ENCODE results near the gene NEDD9. TPM values are rescaled to one million over a fixed set of nuclear protein-coding genes. Genes with fewer than 3 reads are reported as not detected.

NEDD9 gene
- total and polyA plus RNA-seq, 2 of the 4 experiments (the other 2 are of a cell fraction), result 7.6 to 16.5 TPM

GRCh38 chr6:11233673-11234573 is 1.5 kb upstream of the NEDD9 start:
- BruUV-seq (replicated peaks), result no TSS peak
- no peaks in the 10 kb centered on the region for H3K9me3 ChIP-seq (ENCODE audit: control insufficient read depth, insufficient read depth, low read length)
- no peak overlapping the region for H2AK9ac ChIP-seq (replicated peaks; ENCODE audit: low read depth, low read length, poor library complexity)
- H2BK15ac ChIP-seq (ENCODE audit: low read depth, low read length), result 0 out of 3 replicates have a peak overlapping the region, but pooled peaks have one; percentile 83
- POLR2A ChIA-PET (ENCODE audit: unreplicated experiment), result interaction anchor here (0.6 to 0.7 kb wide), 2 partner anchors 232 to 499 kb away, joined by 3 to 5 read pairs; no protein-coding TSS in a partner anchor
- H4K5ac ChIP-seq (ENCODE audit: low read depth, low read length), result no peak overlapping the region
- H3K23ac ChIP-seq (ENCODE audit: low read depth, low read length), result peak overlapping the region; percentile 61; the same call in 1 of the 2 replicates
- H3K27ac ChIP-seq (ENCODE audit: insufficient read depth, low read length), result no peak overlapping the region
- H4K20me1 ChIP-seq (ENCODE audit: insufficient read depth, low read length), result peaks cover 6% of the 10 kb centered on the region; the same call in 1 of the 2 replicates
- H3K4me2 ChIP-seq (ENCODE audit: low read depth, low read length), result no peak overlapping the region
- H3K14ac ChIP-seq (replicated peaks; ENCODE audit: low read depth, low read length), result no peak overlapping the region; the same call in 1 of the 2 replicates
- CTCF ChIA-PET, result interaction anchor here (0.6 kb wide), 1 partner anchor 1678 kb away, joined by 4 read pairs; no protein-coding TSS in a partner anchor
- H3K79me1 ChIP-seq (ENCODE audit: low read depth in 1 of 2, low read length in 2 of 2), result peaks cover 0 to 12% of the 10 kb centered on the region in 2 experiments; a peak in 2 of 4 replicates
- in situ Hi-C loops (cut with MboI; ENCODE audit: low sequenced_read_pairs), result loop anchor here (10.0 kb wide), 1 partner anchor 261 kb away; no protein-coding TSS in a partner anchor
- H3K9me1 ChIP-seq (ENCODE audit: insufficient read depth, low read length), result peaks cover 4% of the 10 kb centered on the region; the same call in 1 of the 2 replicates
- dilution Hi-C loops (cut with HindIII; ENCODE audit: low sequenced_read_pairs, unreplicated experiment), result no loop called here
- H3K18ac ChIP-seq (ENCODE audit: low read depth, low read length), result no peak overlapping the region
- H2AK5ac ChIP-seq (ENCODE audit: low read depth, low read length), result peak overlapping the region; percentile 42; the same call in 1 of the 2 replicates
- DNase-seq, result no peak
- no peak overlapping the region for H2BK5ac ChIP-seq (ENCODE audit: low read depth, low read length, poor library complexity, severe bottlenecking)
- H3K27me3 ChIP-seq (ENCODE audit: control insufficient read depth, insufficient read depth, low read length), result no peaks in the 10 kb centered on the region
- intact Hi-C loops (cut with micrococcal nuclease), result loop anchor here (2.0 to 5.0 kb wide), 5 partner anchors 37 to 195 kb away; no protein-coding TSS in a partner anchor
- no peak overlapping the region for H3K9ac ChIP-seq (ENCODE audit: low read depth, low read length)
- H3K56ac ChIP-seq (ENCODE audit: extremely low read depth, insufficient read depth, low read length), result no peak overlapping the region
- H4K91ac ChIP-seq (ENCODE audit: insufficient read depth, low read depth, low read length), result no peak overlapping the region
- H3K36me3 ChIP-seq (ENCODE audit: control insufficient read depth, insufficient read depth, low read length), result no peaks in the 10 kb centered on the region
- H4K8ac ChIP-seq (ENCODE audit: low read depth in 2 of 2, low read length in 2 of 2), result peak overlapping the region; percentile 8 to 80; a peak in 2 of 4 replicates
- peak overlapping the region; percentile 68; the same call in 1 of the 2 replicates for H3K4ac ChIP-seq (ENCODE audit: low read depth, low read length)
- no peak overlapping the region for H3K4me3 ChIP-seq (ENCODE audit: insufficient read depth, low read depth, low read length)
- 0 out of 2 replicates have a peak overlapping the region, but pooled peaks have one; percentile 2 for H2BK20ac ChIP-seq (ENCODE audit: low read depth, low read length)
- ATAC-seq (ENCODE audit: low read depth), result no peak
- H2AFZ ChIP-seq (replicated peaks; ENCODE audit: low read length, poor library complexity), result no peak overlapping the region
- TF ChIP-seq MXI1 (IDR thresholded peaks at IDR 0.05; ENCODE audit: borderline replicate concordance, low read depth, low read length), result no peak
- TF ChIP-seq USF2 (IDR thresholded peaks at IDR 0.05; ENCODE audit: low read depth, low read length), result no peak
- TF ChIP-seq CEBPB (IDR thresholded peaks at IDR 0.05; ENCODE audit: low read depth, low read length), result 0 out of 2 replicates have a peak, but pooled peaks have one; percentile 22
- no peak for TF ChIP-seq SMC3 (IDR thresholded peaks at IDR 0.05; ENCODE audit: low read depth, low read length)
- no peak for TF ChIP-seq MAFK (IDR thresholded peaks at IDR 0.05; ENCODE audit: low read depth, low read length)
- peaks cover 12% of the 10 kb centered on the region for H3K4me1 ChIP-seq (ENCODE audit: control insufficient read depth, insufficient read depth, low read length)
- 100% methylated on average over 3 of the region's 11 CpGs; no CpG with 5 or more reads in 1 of the 2 experiments for WGBS, 2 experiments (ENCODE audit: extremely low coverage in 2 of 2, insufficient read length in 1 of 2)
- H2BK120ac ChIP-seq (ENCODE audit: low read depth, low read length), result no peak overlapping the region

Measured in IMR-90 (cell line).